Effector memory CD4-positive, alpha-beta T cell (primary cell): ENCODE measurements around the gene FBXO7.

ENCODE experiments used
- DNase-seq, 3 donors: peaks; one replicate each; pipeline ENCODE4 v3.0.0-alpha.2; 2020
- H3K27ac ChIP-seq: 2 replicates; pipeline ENCODE4 v1.7.0; 2013; ENCODE audit warnings: mild to moderate bottlenecking, low read length, moderate library complexity; ENCODE audit not compliant: insufficient read depth, poor library complexity, severe bottlenecking
- H3K27me3 ChIP-seq: replicated peaks from 2 replicates; pipeline ENCODE4 v1.7.0; 2013; ENCODE audit warnings: mild to moderate bottlenecking, low read length; ENCODE audit not compliant: insufficient read depth, control insufficient read depth, poor library complexity, severe bottlenecking
- H3K36me3 ChIP-seq: 2 replicates; pipeline ENCODE4 v1.7.0; 2013; ENCODE audit warnings: mild to moderate bottlenecking, low read length, moderate library complexity; ENCODE audit not compliant: control insufficient read depth, insufficient read depth
- H3K4me1 ChIP-seq: 2 replicates; pipeline ENCODE4 v1.7.0; 2013; ENCODE audit warnings: low read length, mild to moderate bottlenecking; ENCODE audit not compliant: control insufficient read depth, insufficient read depth, poor library complexity, severe bottlenecking
- H3K4me3 ChIP-seq: 2 replicates; pipeline ENCODE4 v1.7.0; 2013; ENCODE audit warnings: low read length, low read depth, mild to moderate bottlenecking; ENCODE audit not compliant: insufficient read depth, poor library complexity, severe bottlenecking
- H3K9me3 ChIP-seq: 2 replicates; pipeline ENCODE4 v1.7.0; 2013; ENCODE audit warnings: mild to moderate bottlenecking, low read length, moderate library complexity; ENCODE audit not compliant: control insufficient read depth

FBXO7 gene

GRCh38 chr22:32511274-32511673 lies 36.7 kb downstream of the FBXO7 start:
- no peaks in the 10 kb centered on the region for H3K27me3 ChIP-seq
- no peak for DNase-seq
- H3K36me3 ChIP-seq: no peaks in the 10 kb centered on the region
- no peaks in the 10 kb centered on the region for H3K4me1 ChIP-seq
- no peaks in the 10 kb centered on the region for H3K9me3 ChIP-seq
- H3K27ac ChIP-seq: no peak overlapping the region
- H3K4me3 ChIP-seq: no peak overlapping the region

GRCh38 chr22:32511776-32512175 lies 37.2 kb downstream of the FBXO7 start:
- Histone ChIP-seq H3K4me1 (no peaks in the 10 kb centered on the region), H3K9me3 (no peaks in the 10 kb centered on the region), H3K27ac (no peak overlapping the region), H3K27me3 (no peaks in the 10 kb centered on the region), H3K36me3 (no peaks in the 10 kb centered on the region), H3K4me3 (no peak overlapping the region)
- DNase-seq: no peak

DNA sequence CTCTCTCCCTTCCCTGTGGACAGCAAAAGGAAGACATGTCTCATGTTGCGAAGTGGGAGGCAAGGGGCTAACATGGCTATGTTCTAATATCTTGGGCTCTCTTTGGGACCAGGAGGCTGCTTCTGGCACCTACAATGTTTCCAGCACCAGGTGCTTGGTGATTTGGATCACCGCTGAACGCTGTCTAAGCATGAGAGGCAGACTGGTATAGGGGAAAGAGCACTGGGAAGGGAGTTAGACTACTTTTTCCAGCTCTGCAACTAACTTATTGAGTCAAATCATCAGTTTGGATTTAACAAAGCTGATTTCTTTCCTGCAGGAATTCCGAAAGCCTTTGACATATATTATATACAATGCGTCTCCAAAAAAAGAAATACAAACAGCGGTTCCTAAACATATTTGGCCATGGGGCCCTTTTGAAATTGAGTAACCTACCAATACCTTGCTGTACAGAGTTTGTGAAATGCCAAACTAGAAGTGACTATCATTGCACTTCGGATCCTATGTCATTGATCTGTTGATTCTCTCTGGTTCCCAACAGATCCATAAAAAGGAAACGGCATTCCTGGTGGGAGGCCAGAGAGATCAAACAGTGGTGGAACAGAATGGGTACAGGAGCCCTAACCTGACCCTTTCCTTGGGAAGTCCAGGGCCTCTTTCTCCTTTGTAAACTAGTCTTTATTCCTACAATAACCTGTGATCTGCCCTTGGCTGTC lies 37.8 kb downstream of the FBXO7 start:
- Histone ChIP-seq H3K36me3 (no peaks in the 10 kb centered on the region), H3K4me3 (no peak overlapping the region), H3K4me1 (no peaks in the 10 kb centered on the region), H3K27me3 (no peaks in the 10 kb centered on the region), H3K9me3 (no peaks in the 10 kb centered on the region), H3K27ac (no peak overlapping the region)
- no peak for DNase-seq

DNA sequence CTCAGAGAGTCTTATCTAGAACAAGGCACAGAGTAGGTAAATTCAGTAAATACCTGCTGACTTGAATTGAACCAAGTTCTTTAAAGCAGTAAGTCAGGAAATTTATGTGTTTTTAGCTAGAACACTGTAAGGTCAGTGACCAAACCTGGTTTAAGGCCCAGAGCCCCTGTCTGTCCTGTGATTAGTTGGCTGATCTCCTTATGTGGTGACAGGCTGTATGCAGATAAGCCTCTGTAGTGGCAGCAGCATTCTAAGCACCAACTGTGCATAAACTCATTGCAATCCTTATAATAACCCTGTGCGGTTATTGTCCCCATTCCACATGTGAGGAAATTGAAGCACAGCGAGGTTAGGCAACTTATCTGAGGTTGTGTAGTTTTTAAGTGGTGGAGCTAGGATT lies 40.5 kb downstream of the FBXO7 start:
- Histone ChIP-seq H3K36me3 (no peaks in the 10 kb centered on the region), H3K4me3 (no peak overlapping the region), H3K4me1 (no peaks in the 10 kb centered on the region), H3K27ac (no peak overlapping the region), H3K9me3 (no peaks in the 10 kb centered on the region), H3K27me3 (no peaks in the 10 kb centered on the region)
- no peak for DNase-seq

GRCh38 chr22:32517488-32517887 lies 42.9 kb downstream of the FBXO7 start:
- H3K27ac ChIP-seq: no peak overlapping the region
- no peaks in the 10 kb centered on the region for H3K4me1 ChIP-seq

GRCh38 chr22:32517921-32518320 lies 43.3 kb downstream of the FBXO7 start:
- H3K4me1 ChIP-seq: no peaks in the 10 kb centered on the region
- H3K4me3 ChIP-seq: no peak overlapping the region
- H3K36me3 ChIP-seq: no peaks in the 10 kb centered on the region
- no peak overlapping the region for H3K27ac ChIP-seq
- no peaks in the 10 kb centered on the region for H3K27me3 ChIP-seq
- H3K9me3 ChIP-seq: no peaks in the 10 kb centered on the region
- DNase-seq: no peak

More at GRCh38 chr22:32517488-32517887, 42.9 kb downstream of the FBXO7 start:
- Histone ChIP-seq H3K27me3 (no peaks in the 10 kb centered on the region), H3K9me3 (no peaks in the 10 kb centered on the region), H3K36me3 (no peaks in the 10 kb centered on the region), H3K4me3 (no peak overlapping the region)
- no peak for DNase-seq

GRCh38 chr22:32518381-32518780 lies 43.8 kb downstream of the FBXO7 start:
- no peaks in the 10 kb centered on the region for H3K4me1 ChIP-seq
- DNase-seq: no peak
- H3K27me3 ChIP-seq: no peaks in the 10 kb centered on the region
- H3K36me3 ChIP-seq: no peaks in the 10 kb centered on the region
- no peaks in the 10 kb centered on the region for H3K9me3 ChIP-seq
- H3K27ac ChIP-seq: no peak overlapping the region
- no peak overlapping the region for H3K4me3 ChIP-seq

- H3K9me3 ChIP-seq: no peaks in the 10 kb centered on the region
- H3K27ac ChIP-seq: no peak overlapping the region
- no peak for DNase-seq
- H3K36me3 ChIP-seq: no peaks in the 10 kb centered on the region
- no peak overlapping the region for H3K4me3 ChIP-seq
- H3K27me3 ChIP-seq: no peaks in the 10 kb centered on the region
- no peaks in the 10 kb centered on the region for H3K4me1 ChIP-seq
Measured at GRCh38 chr22:32518848-32519247, 44.2 kb downstream of the FBXO7 start.

DNA sequence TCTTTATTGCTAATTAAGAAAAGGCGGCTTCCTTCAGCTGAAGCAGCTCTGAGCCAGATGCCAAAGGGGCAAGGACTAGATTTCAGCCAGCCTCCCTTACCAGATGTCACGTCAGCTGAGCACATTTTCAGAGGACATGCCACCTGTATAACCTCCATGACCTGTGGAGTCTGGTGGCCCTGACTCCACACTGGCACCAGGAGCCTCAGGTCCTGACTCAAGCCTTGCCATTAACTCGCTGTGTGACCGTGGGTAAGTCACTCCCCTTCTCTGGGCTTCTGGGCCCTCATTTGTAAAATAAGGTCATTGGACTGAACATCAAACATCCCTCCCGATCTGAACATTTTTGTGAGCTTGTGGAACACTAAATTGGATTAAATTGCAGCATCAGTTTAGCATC lies 46.0 kb downstream of the FBXO7 start:
- H3K4me1 ChIP-seq: no peaks in the 10 kb centered on the region
- no peaks in the 10 kb centered on the region for H3K36me3 ChIP-seq
- no peak overlapping the region for H3K27ac ChIP-seq
- no peaks in the 10 kb centered on the region for H3K27me3 ChIP-seq
- H3K9me3 ChIP-seq: no peaks in the 10 kb centered on the region
- no peak for DNase-seq
- H3K4me3 ChIP-seq: no peak overlapping the region

DNA sequence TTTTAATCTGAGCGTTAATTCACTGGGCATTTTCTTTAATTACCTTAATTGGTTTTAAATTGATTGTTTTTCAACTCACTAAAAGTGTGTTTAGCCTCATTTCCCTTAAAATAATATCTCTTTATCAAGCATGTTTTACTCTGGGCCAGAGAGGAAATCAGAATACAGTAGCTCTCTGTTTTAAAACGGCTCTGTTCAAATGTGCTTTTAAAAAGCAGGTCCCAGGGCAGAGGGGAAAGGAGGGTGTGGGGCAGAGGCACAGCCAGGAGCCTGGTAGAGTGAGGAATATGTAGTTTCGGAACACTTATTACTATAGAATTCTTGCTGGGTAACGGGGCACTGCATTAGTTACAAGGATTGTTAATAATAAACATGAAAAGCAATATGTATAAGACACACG lies 47.6 kb downstream of the FBXO7 start:
- H3K9me3 ChIP-seq: no peaks in the 10 kb centered on the region
- DNase-seq: no peak
- H3K36me3 ChIP-seq: no peaks in the 10 kb centered on the region
- no peaks in the 10 kb centered on the region for H3K27me3 ChIP-seq
- no peak overlapping the region for H3K27ac ChIP-seq
- H3K4me1 ChIP-seq: no peaks in the 10 kb centered on the region
- H3K4me3 ChIP-seq: no peak overlapping the region
